IPS-11a (cell line): ENCODE measurements around the gene MYH8.

Experiments
- H3K4me3 ChIP-seq: one replicate; pipeline ENCODE4 v1.5.1; 2013; ENCODE audit warnings: low read depth, low read length, control low read depth

Gene MYH8

GRCh38 chr17:10384175-10384574 is 37.6 kb downstream of the MYH8 start:
- H3K4me3 ChIP-seq: no peak overlapping the region

DNA sequence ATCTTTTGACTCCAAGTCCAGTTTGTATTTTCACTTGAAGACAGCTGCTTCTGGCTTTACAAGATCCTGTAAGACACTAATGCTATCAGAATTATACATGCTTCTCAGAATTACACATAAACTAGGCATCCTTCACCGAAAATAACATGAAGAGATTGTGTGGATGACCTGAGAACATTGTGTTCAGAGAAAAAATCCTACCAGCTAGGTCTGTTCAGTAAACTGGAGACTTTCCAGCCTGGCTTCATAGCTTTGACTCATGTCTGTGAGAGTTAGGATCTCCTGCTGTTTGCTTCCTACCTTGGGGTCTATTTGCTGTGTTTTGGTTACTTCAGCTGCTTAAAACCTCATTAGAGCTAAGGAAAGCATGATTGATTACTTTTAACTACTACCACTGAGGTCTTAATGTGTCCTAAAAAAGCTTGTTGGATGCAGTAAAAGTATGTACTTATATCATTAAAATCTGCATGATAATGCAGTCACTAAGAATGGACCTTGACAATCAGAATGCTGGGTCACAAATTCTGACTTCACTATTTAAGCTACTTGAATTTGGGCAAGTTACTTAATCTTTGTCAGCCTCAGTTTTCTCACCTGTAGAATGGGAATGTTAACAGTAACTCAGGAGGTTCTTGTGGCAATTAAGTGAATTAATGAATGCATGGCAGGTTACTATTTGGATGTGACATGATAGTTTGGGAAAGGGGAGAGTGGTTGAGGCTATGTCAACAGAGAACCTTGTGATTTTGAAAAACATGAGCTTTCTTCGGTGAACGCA is 40.9 kb downstream of the MYH8 start:
- H3K4me3 ChIP-seq: no peak overlapping the region

DNA sequence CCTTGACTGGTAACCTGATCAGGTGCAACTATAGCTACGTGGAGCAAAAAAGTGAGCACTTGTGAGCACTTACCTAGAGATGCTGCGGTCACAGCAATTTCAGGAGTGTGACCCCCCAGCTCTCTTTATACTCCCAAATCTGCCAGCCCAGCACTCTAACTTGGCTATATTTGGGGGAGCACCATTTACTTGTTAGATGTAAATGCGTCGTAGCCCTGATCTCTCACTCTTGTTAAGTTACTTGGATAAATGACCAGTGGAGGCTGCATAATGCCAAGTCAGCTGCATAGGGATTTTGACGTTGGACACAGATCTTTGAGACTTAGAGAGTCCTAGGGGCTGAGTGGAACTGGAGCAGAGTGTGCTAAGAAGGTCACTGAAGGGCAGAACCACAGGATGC is 48.8 kb downstream of the MYH8 start, which contains the start of gene MYH13:
TSS of gene MYH13 (minus strand) at position 101 of the 400 bp plus-strand sequence. CDS start 8,476 bp downstream, outside the sequence.
- H3K4me3 ChIP-seq: no peak within 1 kb of the TSS

- H3K4me3 ChIP-seq: no peak overlapping the region
Measured at GRCh38 chr17:10370016-10370608, 51.6 kb downstream of the MYH8 start.

DNA sequence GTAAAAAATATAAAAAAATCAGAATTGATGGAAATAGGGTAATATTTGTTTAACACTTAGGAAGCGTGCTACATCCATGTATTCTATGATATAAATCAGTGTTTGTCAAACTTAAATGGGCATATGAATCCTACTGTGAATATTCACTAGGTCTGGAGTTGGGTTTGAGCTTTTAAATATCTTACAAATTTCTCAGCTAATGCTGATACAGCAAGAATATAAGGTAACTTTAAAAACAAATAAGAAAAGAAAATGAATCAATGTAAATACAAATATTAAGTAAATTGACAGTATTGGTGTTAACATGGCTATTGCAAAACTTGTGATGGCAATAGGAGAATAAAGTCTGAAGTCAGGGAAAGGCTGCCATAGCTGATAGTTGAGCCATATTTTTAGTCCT is 52.5 kb downstream of the MYH8 start:
- H3K4me3 ChIP-seq: no peak overlapping the region

DNA sequence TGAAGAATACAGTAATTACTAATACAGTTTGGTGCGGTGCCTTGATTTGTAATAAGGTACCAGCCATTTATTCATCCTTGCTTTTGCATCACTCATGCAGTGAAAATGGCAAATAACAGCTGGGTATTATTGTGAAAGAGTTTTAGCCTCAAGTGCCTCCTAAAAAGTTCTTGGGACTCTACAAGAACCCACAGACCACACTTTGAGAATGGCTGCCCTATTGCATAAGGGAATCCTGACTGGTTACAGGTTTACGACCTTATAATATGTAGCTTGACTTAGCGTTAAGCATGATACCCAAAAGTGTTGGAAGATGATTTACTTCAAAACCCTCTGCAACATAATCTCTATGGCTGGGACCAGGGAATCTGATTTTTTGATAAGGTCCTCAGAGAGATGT is 53.2 kb downstream of the MYH8 start:
- H3K4me3 ChIP-seq: no peak overlapping the region

GRCh38 chr17:10360578-10360977 is 61.2 kb downstream of the MYH8 start:
- no peak overlapping the region for H3K4me3 ChIP-seq

DNA sequence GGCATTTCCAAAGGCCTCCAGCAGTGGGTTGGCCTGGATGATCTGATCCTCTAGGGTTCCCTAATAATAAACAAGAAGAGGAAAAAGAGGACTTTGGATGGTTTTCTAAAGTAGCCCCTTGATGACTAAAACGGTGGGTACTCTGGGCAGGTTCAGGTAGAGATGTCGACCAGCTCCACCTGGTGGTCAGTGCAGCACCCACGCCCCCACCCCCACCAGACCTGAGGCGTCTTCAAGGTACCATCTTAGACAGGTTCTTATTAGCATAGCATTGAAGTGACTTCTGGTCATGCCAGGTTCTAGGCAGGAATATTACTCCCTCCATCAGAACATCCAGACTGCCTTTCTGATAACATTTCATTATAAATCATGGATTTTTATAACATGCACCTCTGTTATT is 64.0 kb downstream of the MYH8 start:
- no peak overlapping the region for H3K4me3 ChIP-seq

DNA sequence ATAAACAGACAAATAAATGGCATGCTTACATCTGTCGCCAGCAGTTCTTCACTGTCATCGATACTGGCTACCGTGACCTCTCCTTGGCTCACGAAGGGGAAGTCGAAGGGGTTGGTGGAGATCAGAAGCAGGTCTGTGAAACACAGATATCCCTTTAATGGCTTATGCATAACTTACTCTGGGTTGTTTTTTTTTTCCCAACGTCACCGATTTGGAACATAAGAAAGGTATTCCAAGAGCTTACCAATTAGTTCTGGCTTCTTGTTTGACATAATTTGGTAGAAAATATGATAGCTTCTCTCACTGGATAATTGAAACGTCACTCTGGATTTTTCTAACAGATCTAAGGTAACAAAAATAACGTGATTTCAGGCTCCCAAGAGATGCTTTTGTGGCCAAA is 67.1 kb downstream of the MYH8 start:
- no peak overlapping the region for H3K4me3 ChIP-seq

DNA sequence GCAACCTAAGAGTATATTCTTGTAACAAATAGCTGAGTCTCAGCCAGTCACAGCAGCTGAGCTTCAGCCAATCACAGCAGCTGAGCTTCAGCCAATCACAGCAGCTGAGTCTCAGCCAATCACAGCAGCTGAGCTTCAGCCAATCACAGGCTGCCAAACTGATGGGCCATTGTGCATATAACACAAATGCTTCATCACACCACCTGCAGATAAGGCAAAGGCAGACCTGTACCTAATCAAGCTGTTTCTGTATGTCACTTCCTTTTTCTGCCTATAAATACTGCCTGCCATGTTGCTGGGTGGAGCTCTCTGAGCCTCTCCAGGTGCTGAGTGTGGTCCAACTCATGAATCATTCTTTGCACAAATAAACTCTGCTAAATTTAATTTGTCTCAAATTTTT is 68.9 kb downstream of the MYH8 start:
- no peak overlapping the region for H3K4me3 ChIP-seq

- H3K4me3 ChIP-seq: no peak overlapping the region
Measured at GRCh38 chr17:10349403-10349802, 72.3 kb downstream of the MYH8 start.

DNA sequence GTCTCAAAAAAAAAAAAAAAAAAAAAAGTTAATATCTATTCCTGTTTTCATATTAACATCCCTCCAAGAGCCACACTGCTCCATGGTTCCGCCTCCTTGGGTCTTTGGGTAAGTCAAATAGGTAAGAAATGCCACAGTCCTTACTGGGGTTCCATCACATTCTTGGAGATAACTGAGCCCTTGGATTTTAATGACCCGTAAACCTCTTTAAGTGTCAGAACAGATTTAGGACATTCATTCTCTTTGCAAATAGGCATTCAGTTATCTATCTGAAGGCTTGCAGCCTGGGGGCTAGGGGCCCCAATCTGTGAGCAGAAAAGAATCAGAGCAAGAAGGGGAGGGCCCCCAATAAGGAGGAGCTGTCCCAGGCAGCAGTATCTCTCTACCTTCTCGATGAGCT is 76.9 kb downstream of the MYH8 start:
- H3K4me3 ChIP-seq: no peak overlapping the region
